Measurements from ENCODE around the gene LEFTY1.

DNA sequence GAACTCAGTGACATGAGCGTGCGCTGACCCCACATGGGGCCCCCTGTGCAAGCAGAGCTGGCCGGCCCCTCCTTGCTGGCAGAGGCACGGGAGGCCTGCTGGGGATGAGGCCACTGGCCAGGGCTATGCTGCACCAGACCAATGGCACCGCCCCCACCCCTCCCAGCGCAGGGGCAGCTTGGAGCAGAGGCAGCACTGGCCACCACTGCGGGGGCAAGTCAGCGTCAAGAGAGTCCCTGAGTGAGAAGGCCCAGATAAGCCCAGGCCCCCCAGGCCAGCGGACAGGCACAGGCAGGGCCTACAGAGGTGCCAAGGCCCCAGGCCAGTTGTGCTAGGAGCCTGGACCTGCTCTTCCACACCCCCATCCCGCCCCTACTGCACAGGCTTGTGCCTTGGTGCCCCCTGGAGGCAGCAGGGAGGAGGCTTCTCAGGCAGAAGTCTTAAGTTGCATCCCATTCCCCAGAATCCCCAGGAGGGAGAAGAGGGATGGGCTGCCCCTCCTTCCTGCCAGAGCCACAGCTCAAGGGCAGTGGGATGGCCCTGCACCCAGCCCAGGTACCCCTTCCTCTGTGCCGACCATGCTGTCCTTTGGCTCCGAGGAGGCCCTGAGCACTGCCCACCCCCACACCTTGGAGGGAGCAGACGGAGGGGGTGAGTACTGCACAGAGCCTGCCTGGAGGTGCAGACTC, 43.2 kb downstream of the LEFTY1 start:
- TF ChIP-seq, protein P1, sequence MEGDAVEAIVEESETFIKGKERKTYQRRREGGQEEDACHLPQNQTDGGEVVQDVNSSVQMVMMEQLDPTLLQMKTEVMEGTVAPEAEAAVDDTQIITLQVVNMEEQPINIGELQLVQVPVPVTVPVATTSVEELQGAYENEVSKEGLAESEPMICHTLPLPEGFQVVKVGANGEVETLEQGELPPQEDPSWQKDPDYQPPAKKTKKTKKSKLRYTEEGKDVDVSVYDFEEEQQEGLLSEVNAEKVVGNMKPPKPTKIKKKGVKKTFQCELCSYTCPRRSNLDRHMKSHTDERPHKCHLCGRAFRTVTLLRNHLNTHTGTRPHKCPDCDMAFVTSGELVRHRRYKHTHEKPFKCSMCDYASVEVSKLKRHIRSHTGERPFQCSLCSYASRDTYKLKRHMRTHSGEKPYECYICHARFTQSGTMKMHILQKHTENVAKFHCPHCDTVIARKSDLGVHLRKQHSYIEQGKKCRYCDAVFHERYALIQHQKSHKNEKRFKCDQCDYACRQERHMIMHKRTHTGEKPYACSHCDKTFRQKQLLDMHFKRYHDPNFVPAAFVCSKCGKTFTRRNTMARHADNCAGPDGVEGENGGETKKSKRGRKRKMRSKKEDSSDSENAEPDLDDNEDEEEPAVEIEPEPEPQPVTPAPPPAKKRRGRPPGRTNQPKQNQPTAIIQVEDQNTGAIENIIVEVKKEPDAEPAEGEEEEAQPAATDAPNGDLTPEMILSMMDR (IDR thresholded peaks at IDR 0.05), result peak; percentile 80 to 88 (median 85)
- TF ChIP-seq POLR2A (IDR thresholded peaks at IDR 0.05; ENCODE audit: low read depth) (no peak), EP300 (IDR thresholded peaks at IDR 0.05) (no peak), POLR2AphosphoS5 (IDR thresholded peaks at IDR 0.05) (peak; percentile 59 to 72)
